Measurements from ENCODE around the gene MYOM1.
A peak's percentile ranks its signal among the peaks of the same experiment; 100 is the strongest.
"Not testable (repeated sequence)": the region's sequence is repeated elsewhere in the genome, so short reads cannot be mapped to it uniquely, and the experiment has no call there.

The MYOM1 gene

GRCh38 chr18:3027370-3027891, 192.3 kb downstream of the MYOM1 start:
- DNase-seq (ENCODE audit: low spot score): peak; percentile 39

- no peak for DNase-seq (ENCODE audit: low spot score)
Measured at GRCh38 chr18:3025544-3025943, 194.2 kb downstream of the MYOM1 start.

GRCh38 chr18:3023603-3024002, 196.2 kb downstream of the MYOM1 start:
- not testable (repeated sequence) for DNase-seq (ENCODE audit: low spot score)
